ENCODE results near the gene HBG1.
"Not testable (repeated sequence)": the region's sequence is repeated elsewhere in the genome, so short reads cannot be mapped to it uniquely, and the experiment has no call there.

The HBG1 gene

DNA sequence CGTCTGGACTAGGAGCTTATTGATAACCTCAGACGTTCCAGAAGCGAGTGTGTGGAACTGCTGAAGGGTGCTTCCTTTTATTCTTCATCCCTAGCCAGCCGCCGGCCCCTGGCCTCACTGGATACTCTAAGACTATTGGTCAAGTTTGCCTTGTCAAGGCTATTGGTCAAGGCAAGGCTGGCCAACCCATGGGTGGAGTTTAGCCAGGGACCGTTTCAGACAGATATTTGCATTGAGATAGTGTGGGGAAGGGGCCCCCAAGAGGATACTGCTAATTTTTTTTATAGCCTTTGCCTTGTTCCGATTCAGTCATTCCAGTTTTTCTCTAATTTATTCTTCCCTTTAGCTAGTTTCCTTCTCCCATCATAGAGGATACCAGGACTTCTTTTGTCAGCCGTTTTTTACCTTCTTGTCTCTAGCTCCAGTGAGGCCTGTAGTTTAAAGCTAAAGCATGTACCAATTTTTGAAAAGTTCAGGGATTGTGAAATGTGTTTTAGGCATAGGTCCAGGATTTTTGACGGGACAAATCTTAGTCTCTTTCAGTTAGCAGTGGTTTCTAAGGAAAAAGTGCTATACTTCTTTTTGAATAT lies at the start of gene HBG1:
Gene HBG1, minus strand, starts transcription at position 51 of the 590 bp plus-strand sequence. CDS start 53 bp downstream, outside the sequence.
- DNase-seq: not testable (repeated sequence)

DNA sequence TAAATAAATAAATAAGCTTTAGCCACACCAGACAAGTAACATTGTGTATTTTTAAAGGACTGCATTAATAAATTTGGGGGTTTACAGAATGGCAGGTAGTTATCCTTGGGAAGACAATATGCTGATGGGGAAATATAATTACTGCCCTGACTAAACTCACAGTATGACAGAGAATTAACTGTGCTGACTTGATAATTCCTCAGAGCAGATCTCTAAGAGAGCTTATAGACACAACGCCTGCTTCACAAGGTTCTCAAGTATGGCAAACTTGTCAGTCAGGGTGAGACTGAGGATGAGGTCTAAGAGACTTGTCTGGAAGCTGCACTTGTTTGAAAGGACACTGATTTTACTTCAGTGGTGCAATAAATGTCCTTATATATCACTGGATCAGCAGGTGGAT lies 48.8 kb upstream of the HBG1 start:
- DNase-seq: no peak

DNA sequence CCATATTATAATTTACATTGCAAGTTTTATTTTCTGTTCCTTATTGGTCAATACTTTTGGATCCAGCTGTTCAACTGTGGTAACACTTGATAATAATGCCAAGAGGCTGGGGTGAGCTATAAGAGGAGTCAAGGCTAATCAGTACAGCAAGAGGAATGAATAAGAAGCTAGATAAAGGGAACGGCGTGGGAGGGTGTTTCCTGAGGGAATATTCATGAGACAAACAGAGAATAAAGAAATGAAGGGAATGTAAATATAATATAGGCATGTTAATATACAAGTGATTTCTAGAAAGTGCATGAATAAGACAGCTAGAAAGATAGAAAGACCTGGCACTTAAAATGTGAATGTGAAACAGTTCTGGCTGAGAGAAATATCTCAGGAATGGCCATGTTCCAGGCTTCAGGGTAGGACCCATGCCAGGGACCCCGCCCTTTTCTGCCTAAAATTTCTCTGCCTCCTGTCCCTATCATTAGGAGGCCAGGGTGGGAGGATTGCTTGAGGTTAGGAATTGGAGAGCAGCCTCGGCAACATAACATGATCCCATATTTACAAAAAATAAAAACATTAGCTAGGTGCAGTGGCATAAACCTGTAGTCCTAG lies 48.2 kb upstream of the HBG1 start:
- DNase-seq: no peak

DNA sequence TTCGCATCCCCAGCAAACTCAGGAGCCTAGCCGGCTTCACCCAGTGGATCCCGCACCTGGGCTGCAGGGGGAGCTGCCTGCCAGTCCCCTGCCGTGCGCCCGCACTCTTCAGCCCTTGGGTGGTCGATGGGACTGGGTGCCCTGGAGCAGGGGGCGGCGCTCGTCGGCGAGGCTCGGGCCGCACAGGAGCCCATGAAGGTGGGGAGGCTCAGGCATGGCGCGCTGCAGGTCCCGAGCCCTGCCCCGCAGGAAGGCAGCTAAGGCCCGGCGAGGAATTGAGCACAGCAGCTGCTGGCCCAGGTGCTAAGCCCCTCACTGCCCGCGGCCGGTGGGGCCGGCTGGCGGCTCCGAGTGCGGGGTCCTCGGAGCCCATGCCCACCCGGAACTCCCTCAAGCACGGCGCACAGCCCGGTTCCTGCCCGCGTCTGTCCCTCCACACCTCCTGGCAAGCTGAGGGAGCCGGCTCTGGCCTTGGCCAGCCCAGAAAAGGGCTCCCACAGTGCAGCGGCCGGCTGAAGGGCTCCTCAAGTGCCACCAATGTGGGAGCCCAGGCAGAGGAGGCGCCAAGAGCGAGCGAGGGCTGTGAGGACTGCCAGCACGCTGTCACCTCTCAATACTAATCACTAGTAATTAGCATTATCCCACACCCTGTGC lies 44.8 kb upstream of the HBG1 start:
- not testable (repeated sequence) for DNase-seq

- DNase-seq: no peak
Measured at GRCh38 chr11:5293028-5293427, 43.4 kb upstream of the HBG1 start.

GRCh38 chr11:5291207-5291838 lies 41.7 kb upstream of the HBG1 start:
- no peak for DNase-seq

GRCh38 chr11:5290106-5290505 lies 40.4 kb upstream of the HBG1 start:
- no peak for DNase-seq

DNA sequence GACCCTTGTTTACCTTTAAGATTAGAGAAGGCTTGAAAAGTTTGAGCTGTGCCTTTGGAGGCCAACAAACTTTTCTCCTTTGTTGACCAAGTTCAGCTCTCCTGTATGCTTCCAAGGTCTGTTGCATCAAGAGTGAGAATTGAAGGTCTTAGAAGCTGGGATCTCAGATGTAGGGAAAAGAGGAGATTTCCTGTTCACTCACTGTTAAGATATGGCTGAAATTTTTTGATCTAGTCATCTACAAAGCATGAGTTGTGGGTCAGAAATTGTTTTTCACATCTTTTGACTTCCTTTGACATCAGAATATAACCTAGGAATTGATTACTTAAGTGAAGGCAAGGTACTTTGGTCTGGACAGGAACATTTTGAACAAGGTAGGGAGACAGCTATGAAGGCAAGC lies 40.0 kb upstream of the HBG1 start:
- DNase-seq: no peak

- no peak for DNase-seq
Measured at GRCh38 chr11:5288906-5289550, 39.4 kb upstream of the HBG1 start.

DNA sequence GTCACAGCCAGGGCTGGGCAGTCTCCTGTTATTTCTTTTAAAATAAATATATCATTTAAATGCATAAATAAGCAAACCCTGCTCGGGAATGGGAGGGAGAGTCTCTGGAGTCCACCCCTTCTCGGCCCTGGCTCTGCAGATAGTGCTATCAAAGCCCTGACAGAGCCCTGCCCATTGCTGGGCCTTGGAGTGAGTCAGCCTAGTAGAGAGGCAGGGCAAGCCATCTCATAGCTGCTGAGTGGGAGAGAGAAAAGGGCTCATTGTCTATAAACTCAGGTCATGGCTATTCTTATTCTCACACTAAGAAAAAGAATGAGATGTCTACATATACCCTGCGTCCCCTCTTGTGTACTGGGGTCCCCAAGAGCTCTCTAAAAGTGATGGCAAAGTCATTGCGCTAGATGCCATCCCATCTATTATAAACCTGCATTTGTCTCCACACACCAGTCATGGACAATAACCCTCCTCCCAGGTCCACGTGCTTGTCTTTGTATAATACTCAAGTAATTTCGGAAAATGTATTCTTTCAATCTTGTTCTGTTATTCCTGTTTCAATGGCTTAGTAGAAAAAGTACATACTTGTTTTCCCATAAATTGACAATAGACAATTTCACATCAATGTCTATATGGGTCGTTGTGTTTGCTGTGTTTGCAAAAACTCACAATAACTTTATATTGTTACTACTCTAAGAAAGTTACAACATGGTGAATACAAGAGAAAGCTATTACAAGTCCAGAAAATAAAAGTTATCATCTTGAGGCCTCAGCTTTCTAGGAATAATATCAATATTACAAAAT lies 38.6 kb upstream of the HBG1 start:
- no peak for DNase-seq

GRCh38 chr11:5286901-5287300 lies 37.2 kb upstream of the HBG1 start:
- DNase-seq: no peak

- no peak for DNase-seq
Measured at GRCh38 chr11:5286351-5286750, 36.7 kb upstream of the HBG1 start.

DNA sequence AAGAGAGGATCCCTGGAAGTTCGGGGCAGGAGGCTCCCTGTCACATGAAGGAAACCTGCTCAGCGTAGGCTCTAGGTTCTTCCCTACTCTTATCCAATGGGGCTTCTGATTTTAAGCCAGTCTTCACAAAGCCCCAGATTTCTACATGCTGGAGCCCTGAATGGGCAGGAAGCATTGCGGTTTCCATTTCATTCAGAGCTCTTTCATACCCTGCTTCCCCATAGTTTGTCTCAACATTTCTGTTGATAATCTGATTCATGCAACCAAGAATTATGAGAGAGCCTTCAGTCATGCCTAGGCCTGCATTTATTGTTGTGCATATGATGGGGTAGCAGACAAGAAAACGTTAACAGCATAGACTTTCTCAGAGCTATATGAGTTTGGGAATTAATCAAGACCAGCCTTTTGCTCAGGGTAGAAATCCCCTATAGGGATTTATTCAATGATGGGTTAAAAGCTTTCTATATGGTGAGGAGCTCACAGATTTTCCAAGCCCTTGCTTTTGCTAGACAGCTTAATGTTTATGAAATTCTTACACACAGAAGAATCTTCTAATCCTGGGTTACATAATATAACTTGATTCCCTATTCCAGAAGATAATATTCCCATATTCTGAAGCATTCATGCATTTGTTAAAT lies 36.2 kb upstream of the HBG1 start:
- DNase-seq: no peak

- DNase-seq: no peak
Measured at GRCh38 chr11:5284637-5285036, 35.0 kb upstream of the HBG1 start.

DNA sequence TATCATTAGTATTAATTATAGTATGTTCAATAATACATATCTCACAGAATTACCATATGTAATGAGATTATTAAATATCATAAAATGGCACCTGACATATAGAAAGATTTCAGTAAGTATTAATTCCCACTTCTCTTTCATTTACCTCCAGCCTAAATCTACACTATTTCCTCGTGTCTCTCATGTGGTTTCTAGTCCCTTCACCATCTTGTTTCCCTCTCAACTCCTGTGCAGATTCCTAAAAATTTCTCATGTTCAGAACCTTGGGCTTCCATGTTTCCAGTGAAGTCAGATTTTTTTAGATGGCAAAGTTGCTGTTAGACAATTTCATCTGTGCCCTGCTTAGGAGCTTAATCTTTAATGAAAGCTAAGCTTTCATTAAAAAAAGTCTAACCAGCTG lies 34.2 kb upstream of the HBG1 start:
- no peak for DNase-seq

DNA sequence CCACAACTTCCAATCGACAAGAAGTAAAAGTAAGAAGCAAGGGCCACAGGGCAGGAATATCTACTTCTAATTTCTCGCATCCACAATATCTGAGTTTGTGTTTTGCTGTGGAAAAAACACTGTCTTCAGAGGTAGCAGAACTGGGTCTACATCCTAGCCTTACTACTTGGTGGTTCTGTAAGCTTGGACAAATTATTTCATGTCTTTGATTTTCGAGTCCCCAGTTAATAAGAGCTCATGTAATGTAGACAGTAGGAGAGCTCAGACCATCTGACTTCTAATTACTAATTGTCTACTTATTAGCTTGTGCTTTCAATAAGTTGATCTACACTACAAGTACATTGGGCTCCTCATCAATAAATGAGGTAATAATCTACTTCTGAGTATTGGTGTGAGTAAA lies 33.4 kb upstream of the HBG1 start:
- no peak for DNase-seq

DNA sequence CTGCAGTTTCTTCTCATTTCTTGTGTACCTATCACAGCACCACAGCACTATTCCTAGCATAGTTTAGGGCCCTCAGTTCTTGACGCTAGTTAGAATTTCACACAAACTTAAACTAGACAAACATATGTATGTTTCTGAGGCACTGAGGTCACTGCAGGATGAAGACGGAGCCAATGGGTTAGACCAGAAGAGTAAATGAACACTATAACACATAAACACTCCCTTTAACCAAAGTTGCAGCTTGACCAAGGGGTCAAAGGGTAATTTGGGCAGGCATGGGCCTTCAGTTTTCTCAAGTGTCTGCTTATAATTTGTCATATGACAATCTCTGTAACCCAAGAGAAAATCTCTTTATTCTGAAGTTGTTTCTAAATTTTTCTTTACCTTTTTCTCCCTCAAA lies 33.0 kb upstream of the HBG1 start:
- no peak for DNase-seq

DNA sequence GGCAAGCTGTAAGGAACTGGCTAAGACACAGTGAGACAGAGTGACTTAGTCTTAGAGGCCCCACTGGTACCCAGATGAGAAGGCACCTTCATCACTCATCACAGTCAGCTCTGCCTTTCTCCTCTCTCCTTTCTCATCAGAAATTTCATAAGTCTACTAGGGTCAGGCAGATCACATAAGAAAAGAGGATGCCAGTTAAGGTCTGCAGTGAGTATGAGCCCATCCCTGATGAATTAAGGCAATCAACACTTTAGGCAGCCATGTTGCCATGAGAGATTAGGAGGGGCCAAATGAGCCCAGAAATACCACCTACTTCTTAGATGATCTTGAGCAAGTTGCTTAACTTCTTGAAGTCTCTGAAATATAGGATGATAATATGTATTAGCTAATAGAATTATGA lies 31.9 kb upstream of the HBG1 start:
- DNase-seq: no peak

GRCh38 chr11:5280582-5281102 lies 31.0 kb upstream of the HBG1 start:
- DNase-seq: no peak

- DNase-seq: no peak
Measured at GRCh38 chr11:5279471-5280090, 29.9 kb upstream of the HBG1 start.

GRCh38 chr11:5277807-5278382 lies 28.2 kb upstream of the HBG1 start:
- DNase-seq: no peak

Measured in NCI-H1092 (cell line).